ENCODE results near the gene R3HDM2.

GRCh38 chr12:57477710-57478681, 47.2 kb upstream of the R3HDM2 start:
- TF ChIP-seq CTCF (IDR thresholded peaks at IDR 0.05; ENCODE audit: low read depth, low read length, missing input control) = no peak
- no peak for TF ChIP-seq MAX (IDR thresholded peaks at IDR 0.05)
- TF ChIP-seq SP1 (IDR thresholded peaks at IDR 0.05) = no peak
- no peak for TF ChIP-seq REST (IDR thresholded peaks at IDR 0.05)
- no peak for TF ChIP-seq RAD21 (IDR thresholded peaks at IDR 0.05)

All from liver (tissue), 3 donors.